Measurements from ENCODE around the gene DDAH2. TPM values are rescaled to one million over a fixed set of nuclear protein-coding genes. Genes with fewer than 3 reads are reported as not detected.

The DDAH2 gene
- total RNA-seq, 4 donors from 2014 or later = 112 to 189 (median 160) TPM

- TF ChIP-seq CTCF (IDR thresholded peaks at IDR 0.05; ENCODE audit: low read depth) = no peak
Measured at GRCh38 chr6:31708224-31708623, 20.9 kb downstream of the DDAH2 start.

GRCh38 chr6:31707701-31708100 is 21.4 kb downstream of the DDAH2 start:
- TF ChIP-seq CTCF (IDR thresholded peaks at IDR 0.05; ENCODE audit: low read depth) = no peak

GRCh38 chr6:31706599-31706998 is 22.5 kb downstream of the DDAH2 start, which contains the start of gene LY6G6F:
LY6G6F (plus strand) TSS chr6:31706866; CDS start chr6:31706907, 41 bp downstream.
- no peak for TF ChIP-seq CTCF (IDR thresholded peaks at IDR 0.05; ENCODE audit: low read depth)

- no peak for TF ChIP-seq CTCF (IDR thresholded peaks at IDR 0.05; ENCODE audit: low read depth)
Measured at GRCh38 chr6:31705931-31706330, 23.2 kb downstream of the DDAH2 start.

GRCh38 chr6:31702819-31703716 is 26.0 kb downstream of the DDAH2 start, which contains the start of gene ABHD16A:
ABHD16A (minus strand) TSS chr6:31703324; CDS start chr6:31703281, 43 bp downstream.
- TF ChIP-seq CTCF (IDR thresholded peaks at IDR 0.05; ENCODE audit: low read depth) = no peak

- TF ChIP-seq CTCF (IDR thresholded peaks at IDR 0.05; ENCODE audit: low read depth) = no peak
Measured at GRCh38 chr6:31702405-31702818, 26.7 kb downstream of the DDAH2 start.

GRCh38 chr6:31701666-31702404 is 27.3 kb downstream of the DDAH2 start:
- no peak for TF ChIP-seq CTCF (IDR thresholded peaks at IDR 0.05; ENCODE audit: low read depth)

Data from subcutaneous adipose tissue (tissue), 4 donors.